ENCODE data around the gene ADCY5.
"Not testable (repeated sequence)": the region's sequence is repeated elsewhere in the genome, so short reads cannot be mapped to it uniquely, and the experiment has no call there.

- not testable (repeated sequence) for TF ChIP-seq CTCF (IDR thresholded peaks at IDR 0.05; ENCODE audit: low read length); EZH2 (IDR thresholded peaks at IDR 0.05; ENCODE audit: borderline replicate concordance, low read length)
These were observed 209.7 kb downstream of the ADCY5 start for GRCh38 chr3:123239186-123239585.

All from OCI-LY1 (cell line).